GM19043 (cell line): ENCODE measurements around the gene GUCY1B1.

ENCODE experiments used
- ATAC-seq: cut with Tn5 transposase; IDR thresholded peaks from one replicate; pipeline ENCODE4 v1.9.1; 2021; ENCODE audit warnings: low read depth; ENCODE audit not compliant: unreplicated experiment

GUCY1B1 gene

GRCh38 chr4:155761047-155761446 lies 2.2 kb downstream of the GUCY1B1 start:
- ATAC-seq: no peak

DNA sequence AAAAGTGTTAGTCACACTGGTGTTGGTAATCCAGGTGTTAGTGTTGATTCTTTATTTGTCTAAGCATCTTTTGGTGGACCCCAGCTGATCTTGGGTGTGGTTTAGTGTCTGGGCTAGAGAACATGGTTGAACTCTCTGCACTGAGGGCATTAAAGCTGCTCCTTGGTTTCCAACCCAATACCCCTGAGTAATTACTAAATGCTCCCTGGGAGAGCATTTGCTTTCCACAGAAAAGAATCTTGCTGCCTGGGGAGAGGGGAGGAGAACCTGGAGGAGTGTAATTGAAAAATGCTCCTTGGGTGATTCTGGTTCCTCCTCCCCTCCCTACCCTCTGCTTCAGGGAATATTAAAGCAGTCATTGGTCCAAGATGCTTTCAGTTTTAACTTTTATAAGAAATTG lies 3.1 kb downstream of the GUCY1B1 start:
- no peak for ATAC-seq

DNA sequence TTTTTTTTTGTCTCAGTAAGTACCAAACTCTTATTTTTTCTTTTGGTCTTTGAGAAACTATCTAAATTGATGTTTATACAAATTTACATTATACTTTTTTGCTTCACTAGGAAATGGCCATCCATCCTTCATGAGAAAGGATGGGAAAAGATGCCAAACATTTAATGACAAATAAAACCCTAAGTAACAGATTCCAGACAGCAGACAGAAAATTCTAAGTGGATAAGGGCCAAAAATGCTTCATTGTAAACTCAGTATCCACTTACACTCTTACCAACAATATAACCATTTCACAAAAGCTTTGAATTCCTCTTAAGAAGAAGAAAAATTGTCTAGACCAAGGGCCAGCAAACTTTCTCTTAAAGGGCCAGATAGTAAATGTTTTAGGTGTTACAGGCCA lies 3.5 kb downstream of the GUCY1B1 start:
- no peak for ATAC-seq

DNA sequence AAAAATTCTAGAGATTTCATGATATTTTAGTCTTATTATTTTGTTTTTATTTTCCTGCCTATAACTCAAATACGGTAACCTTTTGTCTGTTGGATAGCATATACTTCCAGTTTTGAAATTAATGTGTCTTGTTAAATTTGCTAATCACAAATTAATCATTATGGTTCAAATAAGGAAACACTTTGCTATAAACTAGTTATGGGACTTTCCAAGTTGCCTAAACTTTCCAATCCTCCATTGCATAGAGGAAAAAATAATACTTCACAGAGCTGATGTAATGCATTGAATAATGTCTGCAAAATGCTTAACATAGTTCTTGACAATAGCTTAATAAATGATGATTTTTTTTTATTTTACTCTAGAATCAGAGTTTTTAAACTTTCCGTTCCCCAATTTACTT lies 4.7 kb downstream of the GUCY1B1 start:
- no peak for ATAC-seq

DNA sequence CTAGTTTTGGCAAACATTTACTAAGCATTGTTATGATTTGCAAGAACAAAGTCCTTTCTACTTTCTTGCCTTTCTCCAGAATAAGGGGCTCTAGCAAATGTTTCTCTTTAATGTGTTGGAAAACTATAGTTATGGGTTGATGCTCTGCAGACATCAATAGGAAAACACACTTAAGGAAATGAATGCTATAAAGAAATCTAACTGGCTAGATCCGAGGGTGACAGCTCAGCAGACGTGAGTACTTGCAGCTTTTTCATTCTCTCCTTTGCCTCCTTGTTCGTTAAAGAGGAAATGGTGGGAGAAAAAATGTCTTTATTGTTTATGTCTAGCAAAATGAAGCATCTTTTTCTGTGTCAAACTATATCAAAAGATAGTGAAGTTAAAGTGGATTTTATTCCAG lies 6.3 kb downstream of the GUCY1B1 start:
- ATAC-seq: no peak

DNA sequence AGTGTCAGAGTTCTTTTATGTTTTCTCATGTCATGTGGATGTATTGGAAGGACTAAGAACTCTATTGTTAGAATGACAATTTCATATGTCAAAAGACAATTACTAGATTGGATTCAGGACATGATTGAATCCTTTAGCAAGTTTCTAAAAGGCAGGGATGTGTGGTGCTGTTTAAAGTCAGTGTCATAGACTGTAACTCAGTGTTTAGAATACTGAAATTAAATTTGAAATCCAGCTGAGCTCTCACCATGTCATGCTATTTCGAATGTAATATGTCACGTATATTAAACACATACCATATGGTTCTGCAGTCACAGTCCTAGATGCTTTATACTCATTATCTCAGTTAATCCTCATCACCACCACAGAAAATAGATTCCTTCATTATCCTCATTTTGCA lies 7.8 kb downstream of the GUCY1B1 start:
- ATAC-seq: no peak

DNA sequence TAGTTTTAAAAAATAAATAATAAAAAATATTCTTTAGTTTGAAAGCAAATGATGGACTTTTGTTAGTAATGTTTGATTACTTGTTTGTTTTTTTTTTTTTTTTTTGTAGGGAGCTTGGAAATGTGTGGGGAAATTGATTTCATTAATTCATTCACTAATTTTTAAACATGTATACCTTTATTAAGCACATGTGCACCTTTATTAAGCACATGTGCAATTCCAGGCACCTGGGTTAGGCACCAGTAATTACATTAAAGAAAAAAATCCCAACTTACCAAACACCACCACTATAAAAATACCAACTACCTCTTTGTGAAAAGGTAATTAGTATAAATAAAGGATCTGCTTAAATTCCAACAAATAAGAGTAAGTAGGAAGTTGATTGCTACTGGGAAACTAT lies 9.5 kb downstream of the GUCY1B1 start:
- ATAC-seq: no peak

DNA sequence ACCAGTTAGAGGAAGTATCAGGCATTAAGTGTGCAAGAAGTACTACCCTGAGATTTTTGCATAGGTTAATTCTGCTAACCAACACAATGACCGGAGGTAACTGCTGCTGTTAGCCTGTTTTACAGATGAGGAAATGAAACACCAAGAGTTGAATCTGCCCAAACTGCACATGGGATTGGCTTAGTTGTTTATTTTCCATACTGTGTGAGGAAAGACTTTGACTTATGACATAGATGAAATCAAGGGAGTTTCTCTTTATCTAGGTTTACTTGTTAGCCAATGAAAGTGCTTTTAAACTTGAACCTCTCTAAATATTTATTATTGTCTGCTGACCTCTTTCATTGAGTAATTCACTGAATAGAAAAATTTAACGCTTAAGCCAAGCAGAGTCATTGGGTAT lies 10.3 kb downstream of the GUCY1B1 start:
- peak; percentile 75 for ATAC-seq

DNA sequence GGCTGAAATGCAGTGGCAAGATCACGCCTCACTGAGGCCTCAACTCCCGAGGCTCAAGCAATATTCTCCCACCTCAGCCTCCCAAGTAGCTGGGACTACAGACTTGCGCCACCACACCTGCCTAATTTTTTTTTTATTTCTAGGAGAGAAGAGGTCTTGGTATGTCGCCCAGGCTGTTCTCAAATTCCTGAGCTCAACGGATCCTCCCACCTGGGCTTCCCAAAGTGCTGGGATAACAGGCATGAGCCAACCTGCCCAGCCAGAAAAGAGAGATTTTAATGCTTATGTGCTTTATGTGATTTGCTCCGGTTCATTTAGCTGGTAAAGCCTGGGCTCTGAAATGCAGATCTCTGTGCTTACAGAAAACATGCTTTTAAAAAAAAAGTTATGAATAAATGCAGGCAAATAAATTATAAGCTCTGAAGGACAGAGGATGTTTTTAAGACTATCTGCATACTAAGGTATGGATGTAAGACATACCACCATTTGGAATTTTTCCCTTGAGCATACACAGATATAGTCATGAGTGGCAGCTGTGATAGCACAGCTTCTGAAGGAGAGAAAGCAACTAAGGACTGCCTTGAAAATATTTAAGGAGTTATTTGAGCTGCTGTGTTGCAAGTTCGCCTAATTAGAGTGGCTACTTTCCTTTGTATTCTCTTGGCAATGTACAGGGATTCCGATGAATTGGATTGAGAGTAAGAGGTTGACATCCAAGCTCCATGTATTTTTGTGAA lies 13.8 kb downstream of the GUCY1B1 start:
- ATAC-seq: no peak

GRCh38 chr4:155773196-155773800 lies 14.5 kb downstream of the GUCY1B1 start:
- no peak for ATAC-seq

DNA sequence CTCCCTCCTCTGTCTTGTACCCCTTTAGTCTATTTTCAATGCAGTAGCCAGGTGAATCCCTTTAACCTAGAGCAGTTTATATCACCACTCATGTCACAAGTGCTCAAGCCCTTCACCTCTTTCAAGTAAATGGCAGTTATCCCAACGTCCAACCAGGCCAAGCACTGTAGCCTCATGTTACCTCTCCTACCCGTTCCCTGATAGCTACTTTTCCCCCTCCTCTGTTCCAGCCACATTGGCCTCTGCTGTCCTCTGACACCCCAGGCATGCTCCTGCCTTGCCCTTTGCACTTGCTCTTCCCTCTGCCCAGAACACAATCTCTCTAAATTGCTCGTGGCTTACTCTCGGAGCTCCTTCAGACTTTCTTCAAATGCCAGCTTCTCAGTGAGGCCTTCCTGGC lies 15.2 kb downstream of the GUCY1B1 start:
- no peak for ATAC-seq

GRCh38 chr4:155777971-155778735 lies 19.3 kb downstream of the GUCY1B1 start:
- ATAC-seq: no peak

- ATAC-seq: no peak
Measured at GRCh38 chr4:155780775-155781174, 22.0 kb downstream of the GUCY1B1 start.

GRCh38 chr4:155781249-155781831 lies 22.5 kb downstream of the GUCY1B1 start:
- ATAC-seq: no peak

- no peak for ATAC-seq
Measured at GRCh38 chr4:155784637-155785036, 25.8 kb downstream of the GUCY1B1 start.

GRCh38 chr4:155785828-155786227 lies 27.0 kb downstream of the GUCY1B1 start:
- ATAC-seq: no peak

DNA sequence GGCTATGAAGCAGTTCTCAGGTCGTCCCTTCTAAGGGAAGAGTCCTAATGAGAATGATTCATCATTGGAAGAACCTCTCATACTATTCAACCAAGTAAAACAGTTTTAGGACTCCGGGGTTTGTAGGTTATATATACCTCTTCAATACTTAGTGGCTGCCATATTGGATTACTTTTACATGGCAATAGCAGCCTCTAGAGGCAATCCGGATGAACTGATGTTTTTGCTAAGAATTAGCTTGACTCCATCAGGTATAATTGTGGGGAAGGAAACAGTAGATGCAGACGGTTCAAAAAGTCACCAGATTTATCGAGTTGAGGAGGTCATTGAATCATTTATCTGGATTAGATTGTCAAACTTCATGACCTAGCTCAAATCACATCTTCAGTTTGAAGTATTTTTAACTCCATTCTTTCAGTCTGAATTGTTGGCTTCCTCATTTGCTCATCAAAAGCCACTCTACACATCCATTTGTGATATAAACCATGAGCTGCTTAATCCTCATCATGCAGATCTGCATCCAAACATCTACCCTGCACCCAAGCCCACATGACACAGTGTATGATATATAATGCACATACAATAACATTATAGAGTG lies 28.4 kb downstream of the GUCY1B1 start:
- ATAC-seq: peak; percentile 97

GRCh38 chr4:155789391-155789790 lies 30.6 kb downstream of the GUCY1B1 start:
- no peak for ATAC-seq

GRCh38 chr4:155789982-155790381 lies 31.2 kb downstream of the GUCY1B1 start:
- no peak for ATAC-seq

GRCh38 chr4:155794589-155795236 lies 35.9 kb downstream of the GUCY1B1 start:
- no peak for ATAC-seq
